Trophoblast cell (in vitro differentiated cells and primary cell): ENCODE results near the gene PLXNB1.

Experiments used
- DNase-seq, 2 donors: peaks; one replicate each; pipeline ENCODE4 v3.0.0-alpha.2; 2016
- H2AFZ ChIP-seq: 2 replicates; pipeline ENCODE4 v1.6.1; 2013; ENCODE audit warnings: low read length, moderate library complexity, mild to moderate bottlenecking; ENCODE audit not compliant: insufficient read depth, poor library complexity
- H2AK5ac ChIP-seq: 2 replicates; pipeline ENCODE4 v1.6.1; 2013; ENCODE audit warnings: mild to moderate bottlenecking, low read length
- H2BK120ac ChIP-seq: 2 replicates; pipeline ENCODE4 v1.6.1; 2013; ENCODE audit warnings: low read length, mild to moderate bottlenecking, moderate library complexity; ENCODE audit not compliant: insufficient read depth, poor library complexity
- H2BK12ac ChIP-seq: 2 replicates; pipeline ENCODE4 v1.6.1; 2013; ENCODE audit warnings: mild to moderate bottlenecking, low read length, moderate library complexity
- H2BK5ac ChIP-seq: 2 replicates; pipeline ENCODE4 v1.6.1; 2013; ENCODE audit warnings: low read length, low read depth, moderate library complexity, mild to moderate bottlenecking; ENCODE audit not compliant: poor library complexity
- H3K14ac ChIP-seq: 2 replicates; pipeline ENCODE4 v1.6.1; 2013; ENCODE audit warnings: mild to moderate bottlenecking, low read length
- H3K18ac ChIP-seq: 2 replicates; pipeline ENCODE4 v1.6.1; 2013; ENCODE audit warnings: mild to moderate bottlenecking, low read length
- H3K23ac ChIP-seq: 2 replicates; pipeline ENCODE4 v1.6.1; 2013; ENCODE audit warnings: low read length
- H3K27ac ChIP-seq: 2 replicates; pipeline ENCODE4 v1.5.1; 2013; ENCODE audit warnings: low read depth, mild to moderate bottlenecking, inconsistent platforms, low read length, moderate library complexity
- H3K27me3 ChIP-seq: 2 replicates; pipeline ENCODE4 v1.6.1; 2013; ENCODE audit warnings: inconsistent platforms, mild to moderate bottlenecking, low read length, moderate library complexity; ENCODE audit not compliant: insufficient read depth
- H3K36me3 ChIP-seq, 2 experiments: 1 replicate in 1 of 2; 2 replicates in 1 of 2; pipeline ENCODE4 v1.6.1; 2013; ENCODE audit warnings: low read length in 2 of 2, mild to moderate bottlenecking in 2 of 2, moderate library complexity in 1 of 2; ENCODE audit not compliant: insufficient read depth in 2 of 2, control insufficient read depth in 1 of 2
- H3K4ac ChIP-seq: 2 replicates; pipeline ENCODE4 v1.6.1; 2013; ENCODE audit warnings: low read depth, mild to moderate bottlenecking, low read length, moderate library complexity
- H3K4me1 ChIP-seq, 2 experiments: 1 replicate in 1 of 2; 2 replicates in 1 of 2; pipeline ENCODE4 v1.6.1; 2013; ENCODE audit warnings: low read length in 2 of 2, mild to moderate bottlenecking in 2 of 2, moderate library complexity in 1 of 2; ENCODE audit not compliant: insufficient read depth in 2 of 2, control insufficient read depth in 1 of 2
- H3K4me2 ChIP-seq: 2 replicates; pipeline ENCODE4 v1.6.1; 2013; ENCODE audit warnings: inconsistent platforms, mild to moderate bottlenecking, low read length, moderate library complexity
- H3K4me3 ChIP-seq: 2 replicates; pipeline ENCODE4 v1.5.1; 2013; ENCODE audit warnings: mild to moderate bottlenecking, low read depth, low read length, inconsistent platforms
- H3K79me1 ChIP-seq: one replicate; pipeline ENCODE4 v1.6.1; 2013; ENCODE audit warnings: low read length
- H3K79me2 ChIP-seq: 2 replicates; pipeline ENCODE4 v1.6.1; 2013; ENCODE audit warnings: low read length, mild to moderate bottlenecking; ENCODE audit not compliant: control insufficient read depth, insufficient read depth, poor library complexity
- H3K9ac ChIP-seq: 2 replicates; pipeline ENCODE4 v1.6.1; 2013; ENCODE audit warnings: mild to moderate bottlenecking, low read length
- H3K9me3 ChIP-seq: 2 replicates; pipeline ENCODE4 v1.6.1; 2013; ENCODE audit warnings: low read depth, mild to moderate bottlenecking, control low read depth, inconsistent platforms, low read length; ENCODE audit not compliant: insufficient read depth
- H4K12ac ChIP-seq: 2 replicates; pipeline ENCODE4 v1.6.1; 2013; ENCODE audit warnings: low read depth, mild to moderate bottlenecking, low read length, moderate library complexity
- H4K8ac ChIP-seq: 2 replicates; pipeline ENCODE4 v1.6.1; 2013; ENCODE audit warnings: low read depth, mild to moderate bottlenecking, low read length, moderate library complexity
- H4K91ac ChIP-seq: one replicate; pipeline ENCODE4 v1.6.1; 2013; ENCODE audit warnings: low read depth, mild to moderate bottlenecking, low read length, moderate library complexity
- WGBS: extraction: QIAGEN DNeasy Blood & Tissue Kit; methylation state at CpG from one replicate; pipeline ENCODE4 v1.1.7; 2013; ENCODE audit warnings: missing lambda C conversion rate; ENCODE audit not compliant: insufficient read length, insufficient coverage; ENCODE audit errors: extremely low coverage; 5-methylcytosine and 5-hydroxymethylcytosine counted together

Gene PLXNB1

GRCh38 chr3:48472923-48473616 lies 43.2 kb upstream of the PLXNB1 start:
- Histone ChIP-seq H3K79me1 (peaks cover 12% of the 10 kb centered on the region), H2BK120ac (peak overlapping the region; percentile 62), H3K27ac (peak overlapping the region; percentile 67), H3K18ac (peak overlapping the region; percentile 91), H4K12ac (peak overlapping the region; percentile 68), H3K36me3 (peaks cover 26 to 29% of the 10 kb centered on the region in 2 experiments), H4K8ac (peak overlapping the region; percentile 88), H3K4me3 (peak overlapping the region; percentile 75), H3K27me3 (no peaks in the 10 kb centered on the region), H3K14ac (peak overlapping the region; percentile 54), H2AK5ac (peak overlapping the region; percentile 28), H3K4me1 (peaks cover 9 to 17% of the 10 kb centered on the region in 2 experiments), H4K91ac (peak overlapping the region; percentile 87), H3K4ac (peak overlapping the region; percentile 66), H3K79me2 (peaks cover 4% of the 10 kb centered on the region), H2AFZ (peak overlapping the region; percentile 55), H3K23ac (no peak overlapping the region), H3K9me3 (no peaks in the 10 kb centered on the region), H3K4me2 (peak overlapping the region; percentile 85), H2BK12ac (peak overlapping the region; percentile 39), H3K9ac (peak overlapping the region; percentile 14), H2BK5ac (peak overlapping the region; percentile 34)
- peak; percentile 86 to 89 for DNase-seq
- no CpG with 5 or more reads among the region's 17 CpGs for WGBS

- peak overlapping the region; percentile 75 for H3K4me3 ChIP-seq
- H2AK5ac ChIP-seq: peak overlapping the region; percentile 28
- H2BK5ac ChIP-seq: peak overlapping the region; percentile 34
- H3K14ac ChIP-seq: peak overlapping the region; percentile 54
- no peaks in the 10 kb centered on the region for H3K27me3 ChIP-seq
- peak overlapping the region; percentile 14 for H3K9ac ChIP-seq
- WGBS: no CpG with 5 or more reads among the region's 5 CpGs
- DNase-seq: peak in 1 of 2 donors; percentile 73
- no peaks in the 10 kb centered on the region for H3K9me3 ChIP-seq
- peaks cover 12% of the 10 kb centered on the region for H3K79me1 ChIP-seq
- peak overlapping the region; percentile 67 for H3K27ac ChIP-seq
- peak overlapping the region; percentile 39 for H2BK12ac ChIP-seq
- H3K18ac ChIP-seq: peak overlapping the region; percentile 91
- H3K4ac ChIP-seq: peak overlapping the region; percentile 66
- peak overlapping the region; percentile 38 for H2AFZ ChIP-seq
- H3K36me3 ChIP-seq: peaks cover 29 to 33% of the 10 kb centered on the region in 2 experiments
- H3K23ac ChIP-seq: no peak overlapping the region
- H4K91ac ChIP-seq: peak overlapping the region; percentile 87
- H4K8ac ChIP-seq: peak overlapping the region; percentile 88
- H4K12ac ChIP-seq: peak overlapping the region; percentile 68
- peaks cover 9 to 17% of the 10 kb centered on the region in 2 experiments for H3K4me1 ChIP-seq
- peak overlapping the region; percentile 62 for H2BK120ac ChIP-seq
- H3K4me2 ChIP-seq: peak overlapping the region; percentile 85
- peaks cover 4% of the 10 kb centered on the region for H3K79me2 ChIP-seq
Observed at GRCh38 chr3:48472673-48472922, 42.7 kb upstream of the PLXNB1 start.

- H3K4me1 ChIP-seq: peaks cover 15 to 24% of the 10 kb centered on the region in 2 experiments
Observed at GRCh38 chr3:48470286-48470685, 40.4 kb upstream of the PLXNB1 start.

GRCh38 chr3:48469046-48469915 lies 39.4 kb upstream of the PLXNB1 start:
- no peak overlapping the region for H2BK12ac ChIP-seq
- H3K9ac ChIP-seq: no peak overlapping the region
- no peak overlapping the region for H2BK5ac ChIP-seq
- H4K8ac ChIP-seq: no peak overlapping the region
- H3K79me1 ChIP-seq: peaks cover 21% of the 10 kb centered on the region
- no peak overlapping the region for H4K12ac ChIP-seq
- peaks cover 10% of the 10 kb centered on the region for H3K79me2 ChIP-seq
- no peak overlapping the region for H3K4me3 ChIP-seq
- no peak overlapping the region for H2BK120ac ChIP-seq
- H3K18ac ChIP-seq: peak overlapping the region; percentile 10
- H3K27ac ChIP-seq: no peak overlapping the region
- H3K4ac ChIP-seq: no peak overlapping the region
- no peak overlapping the region for H3K23ac ChIP-seq
- no peaks in the 10 kb centered on the region for H3K27me3 ChIP-seq
- no peak overlapping the region for H2AK5ac ChIP-seq
- peaks cover 12 to 21% of the 10 kb centered on the region in 2 experiments for H3K4me1 ChIP-seq
- WGBS: no CpG with 5 or more reads among the region's 29 CpGs
- H2AFZ ChIP-seq: no peak overlapping the region
- H3K9me3 ChIP-seq: no peaks in the 10 kb centered on the region
- no peak overlapping the region for H3K14ac ChIP-seq
- H3K36me3 ChIP-seq: peaks cover 37 to 41% of the 10 kb centered on the region in 2 experiments
- H3K4me2 ChIP-seq: no peak overlapping the region
- H4K91ac ChIP-seq: no peak overlapping the region
- no peak for DNase-seq

More at GRCh38 chr3:48470286-48470685, 40.4 kb upstream of the PLXNB1 start:
- H3K79me2 ChIP-seq: peaks cover 10% of the 10 kb centered on the region
- H4K12ac ChIP-seq: no peak overlapping the region
- H3K9ac ChIP-seq: no peak overlapping the region
- H2AK5ac ChIP-seq: no peak overlapping the region
- DNase-seq: no peak
- H3K9me3 ChIP-seq: no peaks in the 10 kb centered on the region
- H2BK5ac ChIP-seq: no peak overlapping the region
- peak overlapping the region; percentile 13 for H3K18ac ChIP-seq
- H3K36me3 ChIP-seq: peaks cover 33 to 35% of the 10 kb centered on the region in 2 experiments
- H3K27ac ChIP-seq: peak overlapping the region; percentile 9
- H3K4ac ChIP-seq: peak overlapping the region; percentile 12
- H3K4me2 ChIP-seq: no peak overlapping the region
- no peak overlapping the region for H3K4me3 ChIP-seq
- H4K91ac ChIP-seq: no peak overlapping the region
- no peak overlapping the region for H4K8ac ChIP-seq
- no peaks in the 10 kb centered on the region for H3K27me3 ChIP-seq
- H3K23ac ChIP-seq: no peak overlapping the region
- WGBS: no CpG with 5 or more reads among the region's 1 CpG
- no peak overlapping the region for H2BK12ac ChIP-seq
- no peak overlapping the region for H3K14ac ChIP-seq
- peaks cover 21% of the 10 kb centered on the region for H3K79me1 ChIP-seq
- H2BK120ac ChIP-seq: no peak overlapping the region
- H2AFZ ChIP-seq: no peak overlapping the region
